GM12892 (cell line): ENCODE results near the gene TMEM150A.
A peak's percentile ranks its signal among the peaks of the same experiment; 100 is the strongest.
"Not testable (repeated sequence)": the region's sequence is repeated elsewhere in the genome, so short reads cannot be mapped to it uniquely, and the experiment has no call there.

Experiments
- DNase-seq: peaks from one replicate; pipeline ENCODE4 v3.0.0; 2011; ENCODE audit not compliant: insufficient read length
- FAIRE-seq: peaks from 2 replicates; lab custom pipeline; 2011; peaks lifted over from hg19 to GRCh38; lab: Jason Lieb, UNC
- POLR2A ChIP-seq: IDR thresholded peaks from 2 replicates; pipeline ENCODE4 v1.6.1; 2011; ENCODE audit warnings: low read depth, low read length, control low read depth
- POLR2AphosphoS5 ChIP-seq: IDR thresholded peaks from 2 replicates; pipeline ENCODE4 v1.6.1; 2011; ENCODE audit warnings: low read depth, low read length, control low read depth
- TAF1 ChIP-seq: IDR thresholded peaks from 2 replicates; pipeline ENCODE4 v1.6.1; 2011; ENCODE audit warnings: low read depth, mild to moderate bottlenecking, control low read depth, low read length, borderline replicate concordance

Gene TMEM150A

DNA sequence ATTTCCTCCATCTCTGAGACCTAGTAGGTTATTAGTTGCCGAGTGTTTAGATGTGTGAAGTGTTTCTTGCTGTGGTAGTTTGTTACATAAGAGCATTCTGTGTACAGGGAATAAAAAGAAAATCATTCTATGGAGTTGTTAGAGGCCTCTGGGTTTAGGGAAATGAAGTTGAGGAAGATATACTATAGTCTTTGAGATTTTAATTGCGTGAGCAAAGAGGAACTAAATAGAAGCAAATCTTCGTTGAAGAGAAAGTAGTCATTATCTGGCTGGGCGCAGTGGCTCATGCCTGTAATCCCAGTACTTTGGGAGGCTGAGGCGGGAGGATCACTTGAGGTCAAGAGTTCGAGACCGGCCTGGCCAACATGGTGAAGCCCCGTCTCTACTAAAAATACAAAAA lies 32.5 kb upstream of the TMEM150A start:
- DNase-seq (no peak), FAIRE-seq (no peak)
- TF ChIP-seq POLR2A, result no peak
- no peak for TF ChIP-seq TAF1
- TF ChIP-seq POLR2AphosphoS5, result no peak

GRCh38 chr2:85631316-85631715 lies 28.8 kb upstream of the TMEM150A start:
- FAIRE-seq (no peak), DNase-seq (no peak)
- no peak for TF ChIP-seq POLR2AphosphoS5
- TF ChIP-seq TAF1, result no peak
- no peak for TF ChIP-seq POLR2A

DNA sequence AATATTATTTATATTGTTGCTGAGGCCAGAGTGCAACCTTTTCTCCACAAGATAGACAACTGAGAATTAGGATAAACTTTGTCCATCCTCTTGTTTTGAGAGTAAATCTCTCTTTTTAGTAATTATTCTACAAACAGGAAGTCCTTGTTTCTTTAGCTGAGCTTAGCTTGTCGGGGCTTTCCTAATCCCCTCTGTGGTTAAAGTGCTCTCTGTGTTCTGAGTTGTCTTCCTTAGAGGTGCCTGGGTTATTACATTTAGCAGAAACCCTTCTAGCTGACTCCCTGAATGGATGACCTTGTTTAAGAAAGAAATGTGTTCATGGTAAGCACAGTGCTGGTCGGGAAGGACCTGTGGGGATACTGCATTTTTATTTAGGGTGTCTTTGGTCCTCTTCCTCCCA lies 26.2 kb upstream of the TMEM150A start:
- TF ChIP-seq POLR2A (no peak), TAF1 (no peak), POLR2AphosphoS5 (no peak)
- FAIRE-seq, result no peak
- DNase-seq, result no peak

GRCh38 chr2:85623991-85624390 lies 21.5 kb upstream of the TMEM150A start:
- FAIRE-seq (no peak), DNase-seq (no peak)
- TF ChIP-seq TAF1 (no peak), POLR2AphosphoS5 (no peak), POLR2A (no peak)

DNA sequence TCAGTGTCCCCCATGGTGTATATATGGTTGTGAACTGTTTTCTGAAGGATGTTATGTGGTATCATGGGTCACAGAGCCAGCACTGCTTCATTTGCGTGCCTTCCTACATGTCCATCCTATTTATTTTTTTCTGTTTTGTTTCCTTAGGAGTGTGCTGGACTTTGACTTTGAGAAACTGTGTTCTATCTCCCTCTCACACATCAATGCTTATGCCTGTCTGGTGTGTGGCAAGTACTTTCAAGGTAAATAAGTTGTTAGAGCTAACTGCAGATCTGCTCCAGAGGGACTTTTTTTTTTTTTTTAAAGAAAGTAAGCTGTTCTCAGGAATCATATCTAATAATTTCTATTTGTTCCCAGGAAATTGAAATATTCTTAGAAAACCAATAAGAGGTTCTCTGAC lies 18.8 kb upstream of the TMEM150A start:
- FAIRE-seq (no peak), DNase-seq (no peak)
- TF ChIP-seq POLR2A (no peak), TAF1 (no peak), POLR2AphosphoS5 (no peak)

DNA sequence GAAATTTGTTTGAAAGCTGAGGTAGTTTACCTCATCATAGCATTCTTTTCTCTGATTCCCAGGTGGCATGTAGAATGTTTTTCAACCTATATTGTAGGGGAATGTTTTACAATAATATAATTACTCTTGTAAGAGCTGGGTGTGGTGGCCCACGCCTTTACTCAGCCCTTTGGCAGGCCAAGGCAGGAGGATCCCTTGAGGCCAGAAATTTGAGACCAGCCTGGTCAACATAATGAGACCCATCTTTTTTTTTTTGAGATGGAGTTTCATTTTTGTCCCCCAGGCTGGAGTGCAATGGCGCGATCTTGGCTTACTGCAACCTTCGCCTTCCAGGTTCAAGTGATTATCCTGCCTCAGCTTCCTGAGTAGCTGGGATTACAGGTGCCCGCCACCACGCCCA lies 17.1 kb upstream of the TMEM150A start:
- FAIRE-seq, result no peak
- DNase-seq, result no peak
- TF ChIP-seq TAF1 (no peak), POLR2AphosphoS5 (no peak), POLR2A (no peak)

DNA sequence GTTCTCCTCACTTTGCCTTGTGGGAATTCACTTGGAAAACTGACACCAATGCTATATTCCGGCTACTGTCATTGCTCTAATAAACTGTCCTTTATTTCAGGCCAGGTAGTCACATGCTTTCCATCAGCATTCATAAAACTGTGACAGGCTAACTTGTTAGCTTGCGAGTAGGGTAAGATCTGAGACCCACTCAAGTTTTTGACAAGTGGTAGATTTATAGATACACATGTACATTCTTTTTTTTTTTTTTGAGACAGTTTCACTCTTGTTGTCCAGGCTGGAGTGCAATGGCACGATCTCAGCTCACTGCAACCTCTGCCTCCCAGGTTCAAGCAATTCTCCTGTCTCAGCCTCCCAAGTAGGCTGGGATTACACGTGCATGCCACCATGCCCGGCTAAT lies 15.2 kb upstream of the TMEM150A start:
- not testable (repeated sequence) for DNase-seq, FAIRE-seq

GRCh38 chr2:85615413-85615728 lies 12.9 kb upstream of the TMEM150A start:
- TF ChIP-seq POLR2AphosphoS5, result no peak
- FAIRE-seq (no peak), DNase-seq (no peak)

DNA sequence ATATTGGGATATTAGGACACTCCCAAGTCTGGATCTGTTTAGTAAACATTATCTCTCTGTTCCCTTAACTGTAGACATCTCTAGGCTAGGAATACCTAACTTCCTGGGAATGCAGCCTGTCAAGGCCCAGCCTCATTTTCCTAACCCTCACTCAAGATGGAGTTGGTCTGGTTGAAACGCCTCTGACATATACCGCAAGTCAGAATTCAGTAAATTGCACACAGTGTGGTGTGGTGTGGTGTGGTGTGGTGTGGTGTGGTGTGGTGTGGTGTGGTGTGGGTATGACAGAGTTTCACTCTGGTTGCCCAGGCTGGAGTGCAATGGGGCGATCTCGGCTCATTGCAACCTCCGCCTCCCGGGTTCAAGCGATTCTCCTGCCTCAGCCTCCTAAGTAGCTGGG lies 12.3 kb upstream of the TMEM150A start:
- not testable (repeated sequence) for FAIRE-seq, DNase-seq

DNA sequence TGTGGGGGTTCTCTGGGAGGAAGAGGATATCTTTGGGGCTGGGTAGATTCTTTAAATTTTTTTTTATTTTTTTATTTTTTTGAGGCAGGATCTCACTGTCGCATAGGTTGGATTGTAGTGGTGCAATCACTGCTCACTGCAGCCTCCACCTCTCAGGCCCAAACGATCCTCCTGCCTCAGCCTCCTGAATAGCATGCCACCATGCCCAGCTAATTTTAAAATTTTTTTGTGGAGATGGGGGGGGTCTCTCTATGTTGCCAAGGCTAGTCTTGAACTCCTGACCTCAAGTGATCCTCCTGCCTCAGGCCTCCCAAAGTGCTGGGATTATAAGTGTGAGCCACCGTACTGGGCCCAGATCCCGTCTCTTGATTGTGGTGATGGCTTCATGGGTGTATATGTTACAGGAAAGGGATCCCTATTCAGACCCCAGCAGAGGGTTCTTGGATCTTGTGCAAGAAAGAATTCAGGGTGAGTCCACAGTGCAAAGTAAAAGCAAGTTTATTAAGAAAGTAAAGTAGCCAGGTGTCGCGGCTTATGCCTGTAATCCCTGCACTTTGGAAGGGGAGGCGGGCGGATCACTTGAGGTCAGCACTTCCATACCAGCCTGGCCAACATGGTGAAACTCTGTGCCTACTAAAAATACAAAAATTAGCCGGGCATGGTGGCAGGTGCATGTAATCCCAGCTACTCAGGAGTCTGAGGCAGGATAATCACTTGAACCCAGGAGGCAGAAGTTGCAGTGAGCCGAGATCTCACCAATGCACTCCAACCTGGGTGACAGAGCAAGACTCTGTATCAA lies 11.4 kb upstream of the TMEM150A start:
- TF ChIP-seq TAF1, result no peak
- TF ChIP-seq POLR2A, result no peak
- TF ChIP-seq POLR2AphosphoS5, result no peak
- no peak for FAIRE-seq
- no peak for DNase-seq

GRCh38 chr2:85611705-85612587 lies 9.4 kb upstream of the TMEM150A start, which contains the start of gene C2orf68:
C2orf68 (minus strand) TSS chr2:85612066; CDS start chr2:85611984, 82 bp downstream.
- FAIRE-seq, result peak; percentile 78
- peak; percentile 96 for DNase-seq
- TF ChIP-seq POLR2A (peak; percentile 84), TAF1 (0 out of 2 replicates have a peak, but pooled peaks have one; percentile 52), POLR2AphosphoS5 (peak; percentile 82)

DNA sequence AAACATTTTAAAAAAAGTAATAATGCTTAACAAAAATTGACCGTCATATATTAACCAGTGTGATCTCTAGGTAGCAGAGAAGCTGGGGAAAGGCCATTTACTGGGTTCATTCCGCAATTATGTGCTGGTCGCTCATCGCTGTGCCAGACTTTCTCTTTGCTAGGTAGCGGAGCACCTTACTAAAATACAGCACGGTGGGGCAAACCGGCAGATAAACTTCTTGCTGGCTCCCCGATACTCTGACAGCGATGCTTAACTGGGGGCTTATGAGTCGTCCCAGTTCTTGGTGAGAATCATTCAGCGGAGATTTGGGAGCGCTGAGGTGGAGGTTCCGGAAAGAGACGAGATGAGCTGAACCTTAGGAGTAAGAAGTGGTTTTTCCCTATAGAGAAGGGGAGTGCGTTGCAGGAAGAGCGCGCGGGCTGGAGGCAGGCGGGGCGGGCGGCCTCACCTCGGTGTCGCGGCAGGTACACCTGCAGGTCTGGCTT lies 8.8 kb upstream of the TMEM150A start:
- FAIRE-seq (no peak), DNase-seq (no peak)
- TF ChIP-seq TAF1, result no peak
